Measurements from ENCODE around the gene CLEC16A.

DNA sequence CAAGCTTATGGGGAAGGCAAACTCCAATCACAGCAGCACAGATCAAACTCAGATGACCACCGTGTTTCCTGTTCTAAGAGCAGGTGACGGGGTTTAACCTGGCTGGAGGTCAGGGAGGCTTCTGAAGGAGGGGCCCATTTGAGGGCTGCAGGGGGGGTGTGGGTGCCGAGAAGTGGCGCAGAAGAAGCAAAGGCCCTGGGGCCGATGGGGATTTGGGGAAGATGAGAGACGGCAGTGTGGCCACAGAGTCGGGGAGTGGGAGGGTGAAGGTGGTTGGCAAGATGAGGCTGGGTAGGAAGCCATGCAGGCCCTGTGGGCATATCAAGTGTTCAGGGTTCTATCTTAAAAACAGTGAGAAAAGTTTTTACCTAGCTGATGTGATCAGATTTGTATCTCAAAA, 122.9 kb downstream of the CLEC16A start:
- TF ChIP-seq ZZZ3 (IDR thresholded peaks at IDR 0.05) (no peak), EZH2 (IDR thresholded peaks at IDR 0.05; ENCODE audit: borderline replicate concordance, low read depth, low read length) (no peak), NFRKB (IDR thresholded peaks at IDR 0.05; ENCODE audit: low read depth) (no peak), RFX5 (IDR thresholded peaks at IDR 0.05; ENCODE audit: low read depth, low read length) (no peak), SLC30A9 (CRISPR knock-in tag; IDR thresholded peaks at IDR 0.05) (no peak), HOXB6 (CRISPR knock-in tag; IDR thresholded peaks at IDR 0.05; ENCODE audit: borderline replicate concordance) (no peak), ZNF699 (CRISPR knock-in tag; IDR thresholded peaks at IDR 0.05; ENCODE audit: insufficient replicate concordance) (no peak), LEF1 (IDR thresholded peaks at IDR 0.05) (no peak), BHLHE40 (IDR thresholded peaks at IDR 0.05; ENCODE audit: low read length) (no peak)

Measured in K562 (cell line).